SU-DHL-6 (cell line): Measurements from ENCODE around the gene HMGCS1.

Experiments used
- H2AFZ ChIP-seq: fragments of 200-600 bp; sonication (generic); 2 replicates; pipeline ENCODE4 v1.6.1; 2014; ENCODE audit warnings: low read depth, mild to moderate bottlenecking, moderate library complexity, mixed read lengths, antibody characterized with exemption, low read length; ENCODE audit not compliant: severe bottlenecking
- H3F3A ChIP-seq: fragments of 200-600 bp; shearing (Covaris generic); 2 replicates; pipeline ENCODE4 v1.6.0; 2016; ENCODE audit warnings: antibody characterized with exemption, mild to moderate bottlenecking; ENCODE audit not compliant: insufficient read depth
- H3K27ac ChIP-seq: fragments of 200-600 bp; sonication (generic); 2 replicates; pipeline ENCODE4 v1.5.1; 2016; ENCODE audit warnings: low read depth, mild to moderate bottlenecking, low read length, moderate library complexity, mixed read lengths
- H3K27me3 ChIP-seq: fragments of 200-600 bp; sonication (generic), shearing (Covaris generic); 2 replicates; pipeline ENCODE4 v1.6.0; 2014; ENCODE audit warnings: mild to moderate bottlenecking, low read length
- H3K36me3 ChIP-seq: fragments of 200-600 bp; sonication (generic); 2 replicates; pipeline ENCODE4 v1.6.1; 2014; ENCODE audit warnings: mild to moderate bottlenecking, low read length, mixed read lengths
- H3K4me2 ChIP-seq: fragments of 300-600, 200-600 bp; shearing (Covaris generic), sonication (generic); 2 replicates; pipeline ENCODE4 v1.6.0; 2014; ENCODE audit warnings: low read length, low read depth, mild to moderate bottlenecking; ENCODE audit not compliant: poor library complexity, severe bottlenecking
- H3K4me3 ChIP-seq: fragments of 200-600 bp; sonication (generic); 2 replicates; pipeline ENCODE4 v1.5.1; 2014; ENCODE audit warnings: antibody characterized with exemption, low read length, mild to moderate bottlenecking, mixed read lengths; ENCODE audit not compliant: insufficient read depth, poor library complexity, severe bottlenecking
- H3K79me2 ChIP-seq: fragments of 200-600 bp; sonication (generic); 2 replicates; pipeline ENCODE4 v1.6.1; 2014; ENCODE audit warnings: mild to moderate bottlenecking, low read length, moderate library complexity; ENCODE audit not compliant: insufficient read depth
- H3K9ac ChIP-seq: fragments of 200-600 bp; sonication (generic); 2 replicates; pipeline ENCODE4 v1.7.0; 2014; ENCODE audit warnings: mild to moderate bottlenecking, low read length
- H3K9me2 ChIP-seq: fragments of 200-600 bp; sonication (generic); replicated peaks from 2 replicates; pipeline ENCODE4 v1.6.1; 2014; ENCODE audit warnings: low read length; ENCODE audit not compliant: insufficient read depth
- H3K9me3 ChIP-seq: fragments of 200-600 bp; sonication (generic); 2 replicates; pipeline ENCODE4 v1.6.1; 2014; ENCODE audit warnings: low read length, mixed read lengths; ENCODE audit not compliant: insufficient read depth
- H4K20me1 ChIP-seq: fragments of 200-600 bp; sonication (generic); 2 replicates; pipeline ENCODE4 v1.6.1; 2014; ENCODE audit warnings: low read depth, mild to moderate bottlenecking, antibody characterized with exemption, low read length, moderate library complexity, mixed read lengths
- EZH2phosphoT487 ChIP-seq: fragments of 200-600 bp; sonication (generic), shearing (Covaris generic); conservative IDR thresholded peaks from 2 replicates; pipeline ENCODE4 v1.6.1; 2018; ENCODE audit warnings: mild to moderate bottlenecking, antibody characterized with exemption, low read length, moderate library complexity, mixed read lengths
- TF ChIP-seq, protein P1 (sequence below): fragments of 200-600 bp; sonication (generic); IDR thresholded peaks from one replicate; pipeline ENCODE4 v1.5.1; 2017; ENCODE audit warnings: antibody characterized with exemption, mild to moderate bottlenecking, low read length, moderate library complexity; ENCODE audit not compliant: insufficient read depth, poor library complexity, severe bottlenecking

The HMGCS1 gene

DNA sequence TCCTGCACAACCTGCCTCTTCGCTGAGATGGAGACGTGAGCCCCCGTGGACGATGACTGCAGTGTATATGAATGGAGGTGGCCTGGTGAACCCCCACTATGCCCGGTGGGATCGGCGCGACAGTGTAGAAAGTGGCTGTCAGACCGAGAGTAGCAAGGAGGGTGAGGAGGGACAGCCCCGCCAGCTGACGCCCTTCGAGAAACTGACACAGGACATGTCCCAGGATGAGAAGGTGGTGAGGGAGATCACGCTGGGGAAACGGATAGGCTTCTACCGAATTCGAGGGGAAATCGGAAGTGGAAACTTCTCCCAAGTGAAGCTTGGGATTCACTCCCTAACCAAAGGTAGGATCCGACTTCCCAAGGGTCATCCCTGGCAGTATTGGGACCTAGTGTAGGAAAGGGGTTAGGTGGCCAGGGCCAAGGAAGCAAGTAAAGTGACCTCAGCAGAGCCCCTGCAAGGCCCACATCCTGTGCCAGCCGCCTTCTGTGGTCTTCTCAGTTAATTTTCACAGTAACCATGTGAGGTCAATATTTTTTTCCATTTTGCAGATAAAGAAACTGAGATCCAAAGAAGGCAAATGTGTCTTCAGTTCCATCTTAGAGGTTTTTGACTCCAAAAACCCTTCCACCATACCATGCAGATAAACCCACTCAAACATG lies 67.4 kb downstream of the HMGCS1 start:
- Histone ChIP-seq H3K9me3 (no peaks in the 10 kb centered on the region), H3K36me3 (no peaks in the 10 kb centered on the region), H4K20me1 (no peaks in the 10 kb centered on the region), H3K27me3 (no peaks in the 10 kb centered on the region), H2AFZ (no peak overlapping the region), H3K4me3 (no peak overlapping the region), H3K4me2 (no peak overlapping the region), H3F3A (no peaks in the 10 kb centered on the region), H3K9me2 (no peaks in the 10 kb centered on the region), H3K27ac (no peak overlapping the region), H3K9ac (no peak overlapping the region), H3K79me2 (no peaks in the 10 kb centered on the region)
- TF ChIP-seq, protein P1, sequence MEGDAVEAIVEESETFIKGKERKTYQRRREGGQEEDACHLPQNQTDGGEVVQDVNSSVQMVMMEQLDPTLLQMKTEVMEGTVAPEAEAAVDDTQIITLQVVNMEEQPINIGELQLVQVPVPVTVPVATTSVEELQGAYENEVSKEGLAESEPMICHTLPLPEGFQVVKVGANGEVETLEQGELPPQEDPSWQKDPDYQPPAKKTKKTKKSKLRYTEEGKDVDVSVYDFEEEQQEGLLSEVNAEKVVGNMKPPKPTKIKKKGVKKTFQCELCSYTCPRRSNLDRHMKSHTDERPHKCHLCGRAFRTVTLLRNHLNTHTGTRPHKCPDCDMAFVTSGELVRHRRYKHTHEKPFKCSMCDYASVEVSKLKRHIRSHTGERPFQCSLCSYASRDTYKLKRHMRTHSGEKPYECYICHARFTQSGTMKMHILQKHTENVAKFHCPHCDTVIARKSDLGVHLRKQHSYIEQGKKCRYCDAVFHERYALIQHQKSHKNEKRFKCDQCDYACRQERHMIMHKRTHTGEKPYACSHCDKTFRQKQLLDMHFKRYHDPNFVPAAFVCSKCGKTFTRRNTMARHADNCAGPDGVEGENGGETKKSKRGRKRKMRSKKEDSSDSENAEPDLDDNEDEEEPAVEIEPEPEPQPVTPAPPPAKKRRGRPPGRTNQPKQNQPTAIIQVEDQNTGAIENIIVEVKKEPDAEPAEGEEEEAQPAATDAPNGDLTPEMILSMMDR, result no peak
- no peak for TF ChIP-seq EZH2phosphoT487

DNA sequence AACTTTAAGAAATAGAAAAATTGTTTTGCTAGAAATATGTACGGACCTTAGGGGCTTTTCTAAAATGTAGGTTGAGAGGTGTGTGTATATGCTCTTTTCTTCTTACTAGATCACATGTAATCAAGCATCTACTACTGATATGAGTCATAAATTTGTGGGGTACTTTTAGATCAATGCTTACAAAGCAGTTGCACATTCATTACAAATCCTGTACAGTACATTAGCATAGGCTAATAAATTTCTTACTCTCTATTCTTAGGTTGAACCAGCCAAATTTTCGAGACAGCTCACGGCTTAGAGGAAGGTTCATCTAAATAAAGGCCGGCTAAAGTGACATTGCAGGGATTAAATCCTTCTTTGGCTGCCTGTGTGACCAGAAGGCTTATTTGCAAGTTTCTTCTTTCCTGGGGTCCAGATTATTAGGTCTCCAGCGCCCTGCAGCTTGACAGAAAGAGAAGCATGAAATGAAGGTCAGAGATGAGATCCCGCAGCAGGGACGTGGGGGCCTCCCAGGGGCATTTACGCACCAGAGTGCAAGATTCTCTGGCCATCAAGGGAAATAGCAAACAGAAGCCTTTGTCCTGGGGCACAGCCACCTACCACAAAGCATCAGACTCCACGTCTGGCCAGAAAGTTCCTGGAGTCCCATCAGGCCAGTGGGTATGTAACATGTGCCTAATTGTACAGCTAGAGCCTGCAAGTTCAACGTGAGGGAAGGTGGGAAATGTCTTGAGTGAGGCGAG lies 68.2 kb downstream of the HMGCS1 start:
- Histone ChIP-seq H3K27me3 (no peaks in the 10 kb centered on the region), H3K9me3 (no peaks in the 10 kb centered on the region), H3K9ac (no peak overlapping the region), H3K27ac (no peak overlapping the region), H3K4me2 (no peak overlapping the region), H3F3A (no peaks in the 10 kb centered on the region), H3K79me2 (no peaks in the 10 kb centered on the region), H3K4me3 (no peak overlapping the region), H4K20me1 (no peaks in the 10 kb centered on the region), H3K9me2 (no peaks in the 10 kb centered on the region), H2AFZ (no peak overlapping the region), H3K36me3 (no peaks in the 10 kb centered on the region)
- TF ChIP-seq EZH2phosphoT487, result no peak
- TF ChIP-seq, protein P1, result no peak

DNA sequence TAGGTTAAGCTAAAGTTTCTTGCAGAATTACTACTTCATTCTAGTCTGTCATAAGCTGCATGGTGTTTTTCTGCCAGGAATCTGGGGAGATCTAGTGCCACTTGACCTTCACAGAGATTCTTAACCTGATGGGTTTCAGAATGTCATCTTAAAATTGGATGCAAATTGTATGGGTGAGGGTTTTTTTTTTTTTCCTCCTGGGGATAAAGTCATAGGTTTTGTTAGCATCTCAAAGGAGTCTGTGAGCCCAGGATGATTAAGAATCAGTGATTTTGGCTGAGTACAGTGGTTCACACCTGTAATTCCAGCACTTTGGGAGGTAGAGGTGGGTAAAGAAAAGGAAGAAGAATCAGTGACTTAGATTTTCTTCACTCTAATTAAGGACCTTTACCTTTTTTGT lies 69.9 kb downstream of the HMGCS1 start:
- Histone ChIP-seq H3K9ac (no peak overlapping the region), H3K9me2 (no peaks in the 10 kb centered on the region), H3K27me3 (no peaks in the 10 kb centered on the region), H3K9me3 (no peaks in the 10 kb centered on the region), H3K27ac (no peak overlapping the region), H4K20me1 (no peaks in the 10 kb centered on the region), H3F3A (no peaks in the 10 kb centered on the region), H3K79me2 (no peaks in the 10 kb centered on the region), H3K4me3 (no peak overlapping the region), H3K36me3 (no peaks in the 10 kb centered on the region), H2AFZ (no peak overlapping the region), H3K4me2 (no peak overlapping the region)
- TF ChIP-seq, protein P1, result no peak
- TF ChIP-seq EZH2phosphoT487, result no peak
